BJ (cell line): ENCODE results near the gene PLA2G4C. TPM values are rescaled to one million over a fixed set of nuclear protein-coding genes. Genes with fewer than 3 reads are reported as not detected.

ENCODE experiments used
- CTCF ChIA-PET: fragments of 350-600 bp; formaldehyde crosslinking; extraction: SDS; loops from one replicate; lab custom pipeline; 2021; ENCODE audit warnings: antibody characterized with exemption, inconsistent platforms; lab: Yijun Ruan, JAX
- POLR2A ChIA-PET: fragments of 300-600 bp; sonication (Branson Sonifier 250); formaldehyde crosslinking; extraction: SDS; loops from one replicate; lab custom pipeline; 2021; ENCODE audit warnings: antibody characterized with exemption; lab: Charles Lee
- DNase-seq: peaks from one replicate; pipeline ENCODE4 v3.0.0-alpha.2; 2011; ENCODE audit warnings: low read depth
- H3K27me3 ChIP-seq: 2 replicates; pipeline ENCODE4 v1.6.0; 2011; ENCODE audit warnings: low read length; ENCODE audit not compliant: control insufficient read depth, insufficient read depth
- H3K36me3 ChIP-seq: 2 replicates; pipeline ENCODE4 v1.5.1; 2011; ENCODE audit warnings: low read length; ENCODE audit not compliant: control insufficient read depth, insufficient read depth
- H3K4me3 ChIP-seq: 2 replicates; pipeline ENCODE4 v1.5.1; 2011; ENCODE audit warnings: low read depth, mild to moderate bottlenecking, control low read depth, low read length
- CTCF ChIP-seq: IDR thresholded peaks from 2 replicates; pipeline ENCODE4 v1.5.1; 2011; ENCODE audit warnings: low read depth, mild to moderate bottlenecking, control low read depth, inconsistent platforms, low read length, moderate library complexity; ENCODE audit not compliant: insufficient read depth
- polyA plus RNA-seq: library from polyadenylated mRNA; depleted of rRNA; stranded (reverse); fragments of >200 nt; gene quantifications from 2 replicates; pipeline ENCODE4 v1.2.3, GENCODE V29; 2011

Gene PLA2G4C
- polyA plus RNA-seq, 1 experiment, result 11.3 TPM

GRCh38 chr19:48122421-48122820 lies 11.8 kb upstream of the PLA2G4C start:
- DNase-seq, result no peak
- POLR2A ChIA-PET, result no interaction called here
- H3K4me3 ChIP-seq, result no peak overlapping the region
- no peaks in the 10 kb centered on the region for H3K27me3 ChIP-seq
- no peaks in the 10 kb centered on the region for H3K36me3 ChIP-seq
- CTCF ChIA-PET, result interaction anchor here (0.6 to 2.1 kb wide), 6 partner anchors 11 to 138 kb away, joined by 3 to 10 read pairs (median 5); partner anchors contain the start of gene PLA2G4C
- TF ChIP-seq CTCF, result no peak

DNA sequence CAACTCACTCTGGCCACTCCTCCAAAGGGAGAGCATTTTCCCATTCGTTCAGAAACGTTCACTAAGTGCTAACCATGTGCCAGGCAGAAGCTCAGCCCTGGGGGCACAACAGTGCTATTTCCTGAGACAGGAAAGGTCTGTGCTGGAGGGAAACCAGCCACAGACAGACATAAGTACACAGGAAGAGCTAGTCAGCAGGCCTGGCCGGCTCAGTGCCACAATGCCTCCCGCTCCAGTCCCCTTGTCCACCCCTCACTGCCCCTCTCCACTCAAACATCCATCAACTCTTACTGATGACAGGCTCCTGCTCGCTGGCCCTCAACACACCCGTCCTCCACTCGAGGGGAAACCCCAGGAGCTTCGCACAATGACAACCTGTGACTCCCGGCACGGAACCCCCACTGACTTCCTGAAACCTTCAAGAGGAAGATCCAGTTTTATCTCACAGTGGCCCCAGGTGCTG lies 11.3 kb upstream of the PLA2G4C start:
- no peaks in the 10 kb centered on the region for H3K36me3 ChIP-seq
- POLR2A ChIA-PET, result no interaction called here
- no peak for TF ChIP-seq CTCF
- CTCF ChIA-PET, result interaction anchor here (0.7 to 2.1 kb wide), 6 partner anchors 11 to 31 kb away, joined by 3 to 7 read pairs (median 4); partner anchors contain the start of gene PLA2G4C
- no peaks in the 10 kb centered on the region for H3K27me3 ChIP-seq
- H3K4me3 ChIP-seq, result no peak overlapping the region
- peak; percentile 47 for DNase-seq

DNA sequence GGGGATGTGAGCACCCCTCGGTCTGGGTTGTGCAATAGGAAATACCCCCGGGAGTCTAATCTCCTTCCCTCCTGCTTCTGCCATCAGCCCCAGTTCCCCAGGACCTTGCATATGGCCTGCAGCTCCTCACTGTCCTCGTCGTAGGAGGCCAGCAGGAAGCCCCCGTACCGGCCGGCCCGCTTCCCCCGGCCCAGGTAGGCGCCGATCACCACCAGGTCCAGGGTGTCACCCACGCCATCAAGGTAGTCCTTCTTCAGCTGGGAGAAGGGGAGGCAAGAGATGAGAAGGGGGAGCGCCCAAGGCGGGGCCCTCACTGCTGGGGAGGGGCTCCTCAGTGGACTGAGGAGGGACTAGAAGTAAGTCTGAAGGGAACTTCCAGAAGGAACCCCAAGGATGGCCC lies 10.4 kb upstream of the PLA2G4C start:
- TF ChIP-seq CTCF, result no peak

DNA sequence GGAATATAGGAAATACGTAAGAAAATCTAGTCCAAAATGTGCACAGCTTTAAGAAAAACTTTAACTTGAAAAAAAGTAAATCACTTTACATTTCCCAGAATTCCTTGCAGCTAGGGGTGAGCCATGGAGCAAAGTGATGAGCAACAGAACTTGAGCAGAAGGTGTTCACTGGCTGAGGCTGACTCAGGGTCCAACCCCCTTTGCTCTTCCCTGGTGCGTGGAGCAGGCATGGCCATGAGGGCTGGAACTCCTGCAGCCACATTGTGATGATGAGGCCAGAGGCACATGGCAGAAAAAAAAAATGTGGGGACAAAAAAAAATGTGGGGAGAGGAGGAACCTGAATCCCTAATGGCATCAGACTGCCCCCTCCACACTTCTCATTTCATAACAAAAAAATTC lies 9.9 kb upstream of the PLA2G4C start:
- no peak for DNase-seq
- Histone ChIP-seq H3K36me3 (no peaks in the 10 kb centered on the region), H3K27me3 (no peaks in the 10 kb centered on the region), H3K4me3 (no peak overlapping the region)
- CTCF ChIA-PET, result interaction anchor here (1.6 to 1.7 kb wide), 2 partner anchors 10 to 32 kb away, joined by 5 to 7 read pairs; partner anchors contain the start of gene PLA2G4C
- POLR2A ChIA-PET, result no interaction called here
- TF ChIP-seq CTCF, result no peak

More for the DNA sequence above, 10.4 kb upstream of the PLA2G4C start:
- no peak for DNase-seq
- H3K27me3 ChIP-seq, result no peaks in the 10 kb centered on the region
- ChIA-PET CTCF (interaction anchor here (1.7 to 2.1 kb wide), 2 partner anchors 10 to 32 kb away, joined by 5 to 7 read pairs; partner anchors contain the start of gene PLA2G4C), POLR2A (no interaction called here)
- H3K36me3 ChIP-seq, result no peaks in the 10 kb centered on the region
- no peak overlapping the region for H3K4me3 ChIP-seq

DNA sequence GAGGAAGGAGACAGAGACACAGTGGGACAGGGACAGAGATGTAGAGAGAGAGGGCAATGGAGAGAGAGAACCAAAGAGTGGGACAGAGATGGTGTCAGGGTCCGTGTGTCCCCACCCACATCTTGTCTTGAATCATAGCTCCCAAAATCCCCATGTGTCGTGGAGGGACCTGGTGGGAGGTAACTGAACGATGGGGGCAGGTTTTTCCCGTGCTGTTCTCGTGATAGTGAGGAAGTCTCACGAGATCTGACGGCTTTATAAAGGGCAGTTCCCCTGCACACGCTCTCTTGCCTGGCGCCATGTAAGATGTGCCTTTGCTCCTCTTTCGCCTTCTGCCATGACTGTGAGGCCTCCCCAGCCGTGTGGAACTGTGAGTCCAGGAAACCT lies 7.5 kb upstream of the PLA2G4C start:
- H3K4me3 ChIP-seq, result no peak overlapping the region
- H3K27me3 ChIP-seq, result no peaks in the 10 kb centered on the region
- no peak for DNase-seq
- no peaks in the 10 kb centered on the region for H3K36me3 ChIP-seq
- ChIA-PET POLR2A (no interaction called here), CTCF (no interaction called here)
- TF ChIP-seq CTCF, result no peak
